ENCODE data around the gene HYI.
"Not testable (repeated sequence)": the region's sequence is repeated elsewhere in the genome, so short reads cannot be mapped to it uniquely, and the experiment has no call there.

The HYI gene

GRCh38 chr1:43425045-43425444, 28.7 kb downstream of the HYI start:
- DNase-seq: no peak

DNA sequence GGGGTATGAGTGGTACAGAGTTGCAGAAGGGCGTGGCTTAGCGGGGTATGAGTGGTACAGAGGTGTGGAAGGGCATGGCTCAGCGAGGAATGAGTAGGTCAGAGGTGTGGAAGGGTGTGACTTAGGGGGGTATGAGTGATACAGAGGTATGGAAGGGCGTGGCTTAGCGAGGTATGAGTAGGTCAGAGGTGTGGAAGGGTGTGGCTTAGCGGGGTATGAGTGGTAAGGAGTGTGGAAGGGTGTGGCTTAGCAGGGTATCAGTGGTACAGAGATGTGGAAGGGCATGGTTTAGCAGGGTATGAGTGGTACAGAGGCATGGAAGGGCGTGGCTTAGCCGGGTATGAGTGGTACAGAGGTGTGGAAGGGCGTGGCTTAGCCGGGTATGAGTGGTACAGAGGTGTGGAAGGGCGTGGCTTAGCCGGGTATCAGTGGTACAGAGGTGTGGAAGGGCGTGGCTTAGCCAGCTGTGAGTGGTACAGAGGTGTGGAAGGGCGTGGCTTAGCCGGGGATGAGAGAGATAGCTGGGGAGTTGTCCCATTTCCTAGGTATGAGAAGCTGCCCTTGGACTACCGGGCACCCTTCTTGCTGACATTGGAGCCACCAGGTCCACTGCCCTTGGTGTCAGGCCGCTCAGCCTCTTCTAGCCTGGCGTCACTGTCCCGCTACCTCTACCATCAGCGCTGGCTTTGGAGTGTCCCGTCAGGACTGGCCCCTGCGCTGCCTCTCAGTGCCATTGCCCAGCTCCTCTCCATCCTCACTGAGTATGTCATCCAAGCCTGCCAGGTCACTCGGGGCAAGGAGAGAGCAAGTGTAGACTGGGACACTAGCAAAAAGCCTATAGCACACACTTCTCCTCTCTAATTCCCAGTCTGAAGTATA, 29.8 kb downstream of the HYI start:
- DNase-seq: no peak

- no peak for DNase-seq
Measured at GRCh38 chr1:43422995-43423671, 30.6 kb downstream of the HYI start.

DNA sequence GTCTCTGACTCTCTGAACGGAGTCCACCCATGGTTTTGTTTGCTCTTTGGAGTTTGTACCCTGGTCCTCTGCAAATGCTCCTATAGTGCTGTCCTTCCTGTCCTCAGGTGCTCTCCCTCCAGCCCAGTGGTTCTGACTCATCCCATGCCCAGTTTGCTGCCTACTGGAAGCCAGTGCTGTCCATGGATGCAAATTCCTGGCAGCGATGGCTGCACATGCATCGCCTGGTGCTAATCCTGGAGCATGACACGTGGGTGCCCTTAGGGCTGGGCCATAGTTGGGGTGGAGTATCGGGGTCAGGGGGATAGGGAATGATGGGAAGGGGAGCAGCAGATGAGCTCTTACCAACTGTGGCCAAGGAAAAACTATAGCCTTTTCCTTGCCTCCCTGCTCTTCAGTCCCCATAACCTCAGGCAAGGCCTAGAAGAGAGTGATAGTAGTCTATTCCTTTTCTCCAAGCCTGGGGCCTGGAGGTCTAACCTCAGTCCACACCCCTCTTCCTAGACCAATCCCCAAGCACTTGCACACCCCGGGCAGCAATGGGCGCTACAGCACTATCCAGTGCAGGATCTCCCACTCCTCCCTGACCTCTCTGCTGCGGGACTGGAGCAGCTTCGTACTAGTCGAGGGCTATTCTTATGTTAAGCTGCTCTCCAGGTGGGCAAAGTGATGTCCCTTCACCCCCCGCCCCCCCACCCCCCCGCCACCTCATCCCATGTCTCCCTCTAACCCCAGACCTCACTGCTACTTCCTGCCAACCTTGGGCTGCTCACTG, 31.6 kb downstream of the HYI start:
- DNase-seq: no peak

DNA sequence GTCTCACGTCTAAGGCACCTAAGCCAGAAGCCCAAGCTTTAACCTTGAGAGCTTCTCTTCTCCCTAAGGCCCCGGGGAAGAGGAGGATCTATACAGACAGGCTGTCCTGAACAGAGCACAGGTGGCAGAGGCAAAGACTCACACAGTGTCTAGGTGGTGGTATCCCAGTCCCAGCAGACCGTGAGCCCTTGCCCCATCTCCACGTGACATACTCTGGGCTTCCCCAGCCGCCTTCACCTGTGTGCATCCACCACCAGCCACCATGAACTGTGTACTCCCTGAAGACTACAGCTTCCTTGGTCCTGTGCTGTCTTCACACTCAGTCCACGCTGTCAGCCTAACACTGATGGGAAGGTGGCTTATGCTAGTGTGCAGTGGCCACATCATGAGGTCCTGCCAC, 32.3 kb downstream of the HYI start:
- DNase-seq: no peak

GRCh38 chr1:43420874-43421273, 32.9 kb downstream of the HYI start:
- DNase-seq: no peak

DNA sequence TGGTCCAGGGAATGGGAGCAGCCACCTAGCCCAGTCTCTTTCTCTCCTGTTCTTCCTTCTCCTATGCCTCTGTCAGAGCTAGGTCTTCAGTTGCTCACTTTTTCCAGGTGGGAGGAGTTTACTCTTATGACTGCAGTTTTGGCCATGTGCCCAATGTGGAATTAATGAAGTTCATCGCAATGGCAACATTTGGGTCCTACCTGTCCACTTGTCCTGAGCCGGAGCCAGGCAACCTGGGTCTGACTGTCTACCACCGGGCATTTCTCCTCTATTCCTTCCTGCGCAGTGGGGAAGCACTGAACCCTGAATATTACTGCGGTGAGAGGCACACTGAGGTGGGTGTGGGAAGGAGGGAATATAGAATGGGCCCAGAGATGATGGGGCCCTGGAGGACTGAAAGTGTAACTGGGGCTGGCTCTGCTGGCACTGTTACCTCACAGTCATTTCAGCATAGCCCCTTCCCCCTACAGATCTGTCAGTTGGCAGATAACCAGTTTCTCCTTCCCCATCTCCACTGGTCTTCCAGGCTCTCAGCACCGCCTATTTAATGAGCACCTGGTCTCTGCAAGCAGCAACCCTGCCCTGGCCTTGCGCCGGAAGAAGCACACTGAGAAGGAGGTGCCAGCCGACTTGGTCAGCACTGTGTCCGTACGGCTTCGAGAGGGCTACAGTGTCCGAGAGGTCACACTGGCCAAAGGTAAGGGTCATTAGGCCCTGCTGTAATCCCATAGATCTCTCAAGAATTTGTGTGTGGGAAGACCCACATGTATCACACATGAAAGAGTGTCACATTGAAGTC, 33.9 kb downstream of the HYI start:
- DNase-seq: no peak

DNA sequence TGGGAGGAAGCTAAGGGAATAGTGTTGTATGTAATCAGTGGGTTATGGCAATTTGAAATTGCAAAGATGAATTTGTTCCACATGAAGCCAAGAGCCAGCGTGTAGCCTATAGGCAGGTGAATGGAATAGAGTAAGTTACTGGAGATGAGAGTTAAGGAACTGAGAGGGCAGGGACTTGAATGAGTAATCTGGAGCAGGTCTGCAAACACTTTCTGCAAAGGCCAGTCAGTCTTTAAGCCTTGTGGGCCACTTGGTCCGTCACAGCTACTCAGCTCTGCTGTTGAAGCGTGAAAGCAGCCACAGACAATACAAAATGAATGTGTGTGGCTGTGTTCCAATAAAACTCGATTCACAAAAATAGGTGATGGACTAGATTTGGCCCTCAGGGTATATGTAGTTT, 34.9 kb downstream of the HYI start:
- no peak for DNase-seq

DNA sequence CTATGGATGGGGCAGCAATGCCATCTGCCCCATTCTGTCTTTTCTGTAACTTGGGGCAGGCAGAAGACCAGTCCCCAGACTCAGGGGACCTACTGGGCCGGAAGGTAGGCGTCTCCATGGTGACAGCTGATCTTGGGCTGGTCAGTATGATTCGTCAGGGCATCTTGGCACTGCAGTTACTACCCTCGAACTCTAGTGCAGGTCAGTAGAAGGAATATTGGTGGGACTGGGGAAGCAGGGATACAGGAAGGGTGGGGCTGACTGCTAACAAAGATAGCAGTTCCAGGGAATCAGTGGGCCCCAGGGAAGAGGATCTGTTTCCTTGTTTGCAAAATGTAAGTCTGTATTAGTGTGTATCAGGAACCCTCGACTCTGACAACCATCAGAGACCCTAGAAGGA, 37.8 kb downstream of the HYI start:
- DNase-seq: no peak

DNA sequence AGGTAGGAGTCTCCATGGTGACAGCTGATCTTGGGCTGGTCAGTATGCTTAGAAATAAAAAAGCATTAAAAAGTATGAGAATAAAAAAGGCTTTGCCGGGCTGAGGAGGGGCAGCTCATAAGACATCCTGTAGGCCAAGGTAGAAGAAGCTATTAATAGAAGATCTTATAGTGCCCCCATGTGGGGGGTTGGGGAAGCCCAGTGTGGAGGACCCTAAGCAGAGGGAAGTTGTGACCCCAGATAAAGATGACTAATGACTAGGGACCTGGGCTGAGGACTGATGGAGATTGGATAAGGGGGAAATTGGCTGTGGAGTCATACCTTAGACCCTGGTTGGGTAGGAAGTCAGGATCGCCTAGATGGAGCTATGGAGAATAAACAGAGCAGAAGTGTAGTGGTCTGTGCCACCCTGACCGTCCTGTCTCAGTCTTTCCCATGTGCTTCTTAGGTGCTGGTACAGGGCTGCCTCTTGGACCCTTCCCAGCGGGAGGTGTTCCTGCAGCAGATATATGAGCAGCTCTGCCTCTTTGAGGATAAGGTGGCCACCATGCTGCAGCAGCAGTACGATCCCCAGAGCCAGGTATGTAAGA, 39.0 kb downstream of the HYI start:
- peak; percentile 57 for DNase-seq

- not testable (repeated sequence) for DNase-seq
Measured at GRCh38 chr1:43413426-43413825, 40.3 kb downstream of the HYI start.

DNA sequence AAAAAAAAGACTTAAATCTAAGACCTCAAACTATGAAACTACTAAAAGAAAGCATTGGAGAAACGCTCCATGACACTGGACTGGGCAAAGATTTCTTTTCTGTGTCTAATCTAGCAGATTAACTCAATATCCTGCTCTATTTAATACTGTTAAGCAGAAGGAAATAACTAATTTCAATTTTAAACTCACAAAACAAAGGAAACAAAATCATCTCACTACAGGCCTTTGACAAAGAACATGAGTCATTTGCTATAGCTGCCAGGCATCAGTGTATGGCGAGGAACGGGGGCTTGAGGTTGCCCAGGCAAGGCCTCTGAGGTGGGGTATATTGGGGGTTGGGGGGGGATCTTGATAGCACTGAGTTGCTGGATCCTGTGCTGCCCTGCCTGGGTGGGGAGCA, 43.2 kb downstream of the HYI start:
- DNase-seq: no peak

GRCh38 chr1:43405876-43406234, 47.9 kb downstream of the HYI start:
- no peak for DNase-seq

- DNase-seq: no peak
Measured at GRCh38 chr1:43405219-43405875, 48.4 kb downstream of the HYI start.

- DNase-seq: no peak
Measured at GRCh38 chr1:43404353-43404752, 49.4 kb downstream of the HYI start.

GRCh38 chr1:43402089-43402865, 51.5 kb downstream of the HYI start:
- DNase-seq: no peak

Measured in activated naive CD4-positive, alpha-beta T cell treated with Interleukin-2 at 50 U/mL for 16 hours (primary cell).